Middle frontal gyrus (tissue), 1 donor: ENCODE results near the gene PNLIP.

Experiments
- DNase-seq: peaks from one replicate; pipeline ENCODE4 v3.0.0-alpha.2; 2015; ENCODE audit warnings: low spot score; ENCODE audit errors: extremely low spot score

PNLIP gene

DNA sequence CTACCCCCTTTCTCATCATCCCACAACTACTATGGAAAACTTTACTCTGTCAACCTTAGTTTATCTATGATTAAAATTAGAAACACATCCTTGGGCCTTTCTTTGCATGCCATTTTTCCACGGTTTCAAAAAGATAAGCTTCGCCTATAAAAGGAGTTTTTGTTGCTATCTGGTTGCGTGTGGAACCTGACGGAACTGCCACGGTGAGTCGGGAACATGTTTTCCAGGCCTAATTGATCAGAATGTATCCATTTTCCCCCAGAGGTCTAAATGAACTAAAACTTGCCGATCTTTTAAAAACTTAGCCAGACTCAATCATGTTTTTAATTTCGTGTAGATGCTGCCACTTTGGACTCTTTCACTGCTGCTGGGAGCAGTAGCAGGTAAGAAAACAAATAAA lies at the start of gene PNLIP:
PNLIP (plus strand) TSS at position 176 of the 400 bp plus-strand sequence; CDS start at position 338, 162 bp downstream.
- no peak for DNase-seq

DNA sequence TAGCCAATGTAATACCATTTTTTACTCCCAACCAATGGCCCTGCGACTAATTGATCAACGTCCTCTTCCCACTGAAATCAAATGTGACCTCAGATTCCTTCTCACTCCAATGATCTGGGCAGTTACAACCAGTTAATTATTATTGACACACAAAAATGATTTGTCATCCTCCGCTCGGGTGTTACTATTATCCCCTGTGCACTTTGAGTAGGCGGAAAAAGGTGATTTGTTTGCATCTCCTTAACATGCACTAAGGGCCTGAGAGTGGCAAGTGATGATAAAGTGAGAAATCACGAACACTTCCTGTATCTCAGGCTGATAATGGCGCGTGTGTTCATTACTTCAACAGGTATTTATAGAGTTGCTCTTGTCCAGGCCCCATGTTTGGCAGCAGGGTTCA lies 40.9 kb upstream of the PNLIP start:
- no peak for DNase-seq

DNA sequence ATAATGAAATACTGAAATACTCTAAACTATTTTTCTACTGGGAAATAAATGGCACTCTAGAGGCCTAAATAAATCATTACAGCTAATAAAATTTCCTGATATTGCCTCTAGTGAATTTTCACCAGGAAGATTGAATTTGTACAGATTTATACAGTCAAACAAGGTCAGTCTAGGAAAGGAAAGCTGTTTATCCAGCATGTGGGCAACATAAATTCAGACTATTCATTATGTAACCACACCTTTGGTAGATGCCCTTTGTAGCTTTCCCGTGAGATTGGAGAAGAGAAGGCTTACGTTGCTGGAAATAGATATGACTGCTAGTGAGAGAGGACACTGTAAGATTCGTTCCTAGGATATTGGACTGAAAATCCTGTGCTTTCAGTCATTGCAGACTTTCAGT lies 35.2 kb upstream of the PNLIP start:
- no peak for DNase-seq

DNA sequence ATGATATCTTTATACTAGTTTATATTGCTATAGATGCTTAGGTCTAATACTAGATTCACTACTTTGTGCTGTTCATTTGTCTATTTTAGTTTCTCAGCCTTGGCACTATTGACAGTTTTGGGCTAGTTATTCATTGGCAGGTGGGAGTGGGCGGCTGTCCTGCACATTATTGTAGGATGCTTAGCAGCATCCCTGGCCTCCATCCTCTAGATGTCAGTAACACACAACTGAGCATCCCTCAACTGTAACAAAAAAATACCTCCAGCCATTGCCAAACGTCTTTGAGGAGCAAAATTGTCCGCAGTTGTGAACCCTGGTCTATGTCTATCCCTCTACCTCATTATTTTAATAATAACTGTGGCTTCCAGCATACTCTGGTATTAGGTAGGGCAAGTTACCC lies 34.4 kb upstream of the PNLIP start:
- no peak for DNase-seq

DNA sequence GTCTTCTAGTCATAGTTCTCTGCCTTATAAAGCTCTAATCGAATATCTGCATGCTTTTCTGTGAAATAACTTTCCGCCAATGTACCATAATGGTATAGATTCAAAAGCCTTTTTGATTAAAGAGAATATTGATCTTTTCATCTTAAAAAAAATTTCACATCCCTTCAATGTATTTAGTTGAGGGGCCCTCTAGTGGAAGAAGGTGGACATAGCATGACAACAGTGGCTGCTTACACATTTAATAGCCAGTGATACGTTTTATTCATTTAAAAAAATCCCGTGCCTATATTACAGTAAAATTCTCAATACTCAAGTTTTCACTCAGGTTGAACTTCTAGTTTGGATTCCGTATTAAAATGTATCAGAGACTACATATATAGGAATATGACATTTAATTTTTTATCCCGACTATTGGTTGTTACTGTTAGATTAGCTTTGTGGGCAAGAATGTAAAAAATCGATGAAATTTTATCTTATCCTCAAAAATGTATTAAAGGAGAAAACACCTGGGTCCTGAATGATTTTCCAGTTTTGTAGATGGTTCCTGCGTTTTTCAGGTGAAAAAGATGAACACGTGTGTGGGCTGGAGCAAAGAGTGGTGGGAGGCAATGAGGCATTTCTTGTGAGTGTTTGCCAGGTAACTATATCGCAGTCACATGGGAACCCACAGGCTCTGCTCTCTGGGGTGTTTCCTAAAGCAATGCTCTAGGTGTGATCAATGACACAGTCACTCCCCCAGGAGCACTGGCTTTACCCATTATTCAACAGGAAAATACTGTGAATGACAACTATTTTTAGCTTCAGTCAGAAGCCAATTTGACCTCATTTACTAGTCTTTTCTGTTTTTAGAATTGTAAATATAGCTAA lies 24.1 kb upstream of the PNLIP start:
- no peak for DNase-seq

DNA sequence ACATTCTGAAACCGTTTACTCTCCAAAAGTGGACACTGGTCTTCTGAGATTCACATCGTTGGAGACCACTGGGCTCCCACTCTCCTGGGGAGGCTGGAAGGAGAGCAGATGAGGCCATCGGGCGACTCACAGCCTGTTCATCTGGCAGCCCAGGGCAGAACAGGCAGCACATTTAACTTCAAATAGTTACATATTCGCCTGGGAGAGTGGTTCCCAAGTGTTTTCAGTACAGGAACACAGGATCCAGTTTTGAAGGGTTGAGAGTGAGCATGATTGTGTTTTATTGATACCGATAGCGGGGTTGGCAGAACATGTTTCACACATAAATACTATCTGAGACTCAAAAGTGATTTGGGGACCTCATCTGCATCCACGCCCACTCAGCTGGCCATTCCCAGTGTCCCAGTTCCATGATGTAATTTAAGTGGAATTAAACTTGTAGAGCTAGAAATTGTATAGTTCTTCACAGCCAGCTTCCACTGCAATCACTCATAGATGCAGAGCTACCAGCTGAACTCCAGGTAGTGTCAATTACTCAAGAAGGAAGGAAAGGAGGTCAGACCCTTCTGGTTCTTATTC lies 22.8 kb upstream of the PNLIP start:
- no peak for DNase-seq

DNA sequence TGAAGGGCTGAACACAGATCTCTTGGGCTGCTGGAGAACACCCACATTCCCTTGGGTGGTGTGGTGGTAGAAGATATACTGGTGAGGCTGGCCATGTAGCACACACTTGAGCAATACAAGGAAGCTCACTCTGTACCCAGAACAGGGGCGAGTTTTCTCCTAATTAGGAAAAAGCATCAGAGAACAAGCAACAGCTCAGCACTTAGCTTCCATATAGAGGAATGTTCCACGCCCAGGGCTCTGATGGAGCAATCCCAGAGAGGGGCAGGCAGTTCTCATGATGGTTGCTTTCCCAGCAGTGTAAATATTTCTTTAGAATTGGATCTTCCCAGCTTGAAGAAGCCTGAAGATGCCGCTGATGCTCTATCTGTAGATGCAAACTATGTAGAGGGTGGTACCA lies 21.0 kb upstream of the PNLIP start:
- no peak for DNase-seq

DNA sequence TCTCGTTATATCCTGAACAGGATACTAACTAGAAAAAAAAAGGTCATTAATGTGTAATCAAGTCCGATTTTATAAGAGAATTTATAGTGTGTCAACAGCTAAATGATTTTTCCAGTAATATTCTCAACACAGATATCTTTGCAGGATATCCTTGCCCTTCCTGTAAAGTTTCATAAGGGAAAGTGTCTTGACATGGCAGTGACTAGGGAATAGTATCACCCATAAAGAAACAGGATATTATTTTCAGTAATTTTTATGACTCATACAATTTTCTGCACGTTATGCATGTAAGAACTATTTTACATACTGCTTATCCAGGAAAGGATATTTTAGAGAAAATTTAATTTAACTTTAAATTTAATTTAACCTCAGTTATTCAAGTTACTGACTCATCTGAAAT lies 19.5 kb upstream of the PNLIP start:
- no peak for DNase-seq

DNA sequence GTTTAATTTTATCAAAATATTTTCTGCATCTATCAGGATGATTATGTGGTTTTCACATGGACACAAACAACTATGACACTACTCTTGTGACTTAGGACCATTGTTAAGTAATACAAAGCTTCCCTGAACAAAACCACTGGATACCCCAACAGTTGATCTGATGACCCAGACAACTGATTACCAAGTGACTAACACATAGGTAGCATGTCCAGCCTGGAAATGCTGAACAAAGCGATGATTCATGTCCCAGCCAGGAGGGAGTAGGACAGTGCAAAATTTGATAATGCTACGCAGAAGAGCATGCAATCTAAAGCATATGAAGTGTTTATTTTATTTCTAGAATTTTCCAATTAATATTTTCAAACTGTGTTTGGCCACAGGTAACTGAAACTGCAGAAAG lies 8.9 kb upstream of the PNLIP start:
- DNase-seq, result no peak

DNA sequence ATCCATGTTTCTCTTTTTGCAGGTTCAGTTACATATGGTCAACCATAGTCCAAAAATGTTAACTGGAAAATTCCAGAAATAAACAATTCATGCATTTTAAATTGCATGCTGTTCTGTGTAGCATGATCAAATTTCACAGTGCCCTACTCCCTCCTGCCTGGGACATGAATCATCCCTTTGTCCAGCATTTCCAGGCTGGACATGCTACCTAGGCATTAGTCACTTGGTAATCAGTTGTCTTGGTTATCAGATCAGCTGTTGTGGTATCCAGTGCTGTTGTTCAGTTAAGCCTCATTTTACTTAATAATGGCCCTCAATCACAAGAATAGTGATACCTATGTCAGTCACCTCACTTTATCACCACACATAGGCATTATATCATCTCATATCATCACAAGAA lies 7.3 kb upstream of the PNLIP start:
- no peak for DNase-seq

DNA sequence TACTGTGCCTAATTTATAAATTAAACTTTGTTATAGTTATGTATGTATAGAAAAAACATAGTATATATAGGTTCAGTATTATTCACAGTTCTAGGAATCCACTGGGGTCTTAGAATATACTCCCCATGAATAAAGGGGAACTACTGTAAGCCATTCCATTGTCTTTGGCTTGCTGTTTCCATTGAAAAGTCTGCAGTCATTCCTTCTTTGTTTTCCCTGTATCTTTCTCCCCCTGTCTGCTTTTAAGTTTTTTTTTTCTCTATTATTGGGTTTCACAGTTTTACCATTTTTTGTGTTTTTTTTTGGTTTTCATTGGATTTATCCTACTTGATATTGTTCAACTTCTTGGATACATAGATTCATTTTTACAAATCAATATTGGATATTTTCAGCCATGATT lies 6.7 kb upstream of the PNLIP start:
- DNase-seq, result no peak

DNA sequence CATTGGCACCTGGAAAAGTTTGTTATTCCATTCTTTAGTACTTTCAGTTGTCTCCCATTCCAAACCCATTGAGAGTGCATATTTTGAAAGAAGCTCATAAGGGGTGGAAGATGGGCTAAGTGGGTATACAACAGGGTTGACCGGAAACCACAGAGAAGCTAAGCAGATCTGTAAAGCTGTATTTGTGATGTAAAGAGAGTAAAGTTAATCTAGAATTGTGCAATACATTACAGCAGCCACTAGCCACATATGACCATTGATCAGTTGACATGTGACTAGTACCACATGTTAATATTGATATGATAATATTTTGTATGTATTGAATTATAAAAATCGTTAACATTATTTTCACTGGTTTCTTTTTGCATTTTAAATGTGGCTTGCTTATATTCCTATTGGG lies 4.9 kb upstream of the PNLIP start:
- no peak for DNase-seq

DNA sequence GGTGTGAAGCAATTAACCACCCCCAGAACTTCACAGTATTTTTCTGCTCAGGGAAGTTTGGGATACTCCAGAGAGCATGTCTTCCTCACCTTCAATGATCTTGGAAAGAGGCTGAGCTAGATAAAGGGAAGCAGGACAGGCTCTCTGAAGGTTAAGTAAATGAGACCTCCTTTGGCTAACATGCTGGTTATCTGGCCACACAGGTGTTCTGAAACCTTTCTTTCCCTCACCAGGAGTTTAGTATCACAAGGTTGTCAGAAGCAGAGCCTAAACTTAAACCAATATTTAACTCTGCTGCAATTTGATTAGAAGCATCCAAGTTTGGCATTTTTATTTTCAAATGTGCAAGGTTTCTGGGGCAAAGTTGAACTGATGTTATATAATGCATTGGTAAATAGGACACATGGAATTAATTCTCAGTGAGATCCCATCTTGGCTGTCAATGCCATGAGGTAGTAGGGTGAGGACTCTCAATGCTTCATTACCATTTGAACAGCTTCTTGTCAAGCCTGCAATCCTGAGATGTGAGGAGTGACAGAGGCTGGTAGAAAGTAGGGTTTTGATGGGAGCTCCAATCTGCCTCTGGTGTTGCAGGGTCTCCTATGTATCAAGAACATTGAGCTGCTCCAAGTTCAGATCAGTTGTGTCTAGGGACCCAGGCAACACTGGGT lies 3.6 kb upstream of the PNLIP start:
- no peak for DNase-seq

DNA sequence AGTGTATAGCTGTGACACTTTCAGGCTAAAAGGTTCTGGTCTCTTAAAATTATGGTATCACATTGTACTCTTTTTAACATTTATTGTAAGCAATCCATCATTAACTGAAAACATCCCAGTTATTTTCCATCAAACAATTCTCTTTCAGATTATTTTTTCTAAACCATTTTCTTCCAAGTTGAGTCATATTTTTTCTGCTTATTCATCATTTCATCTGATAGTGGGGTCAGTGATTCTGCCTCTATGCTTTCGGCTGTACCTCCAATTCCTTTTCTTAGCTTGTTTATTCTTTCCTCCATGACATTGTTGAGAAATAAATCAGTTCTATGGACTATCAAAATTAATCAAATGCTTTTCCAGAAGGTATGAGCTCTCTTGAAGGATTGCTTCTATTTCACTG lies 609 bp upstream of the PNLIP start:
- no peak for DNase-seq

DNA sequence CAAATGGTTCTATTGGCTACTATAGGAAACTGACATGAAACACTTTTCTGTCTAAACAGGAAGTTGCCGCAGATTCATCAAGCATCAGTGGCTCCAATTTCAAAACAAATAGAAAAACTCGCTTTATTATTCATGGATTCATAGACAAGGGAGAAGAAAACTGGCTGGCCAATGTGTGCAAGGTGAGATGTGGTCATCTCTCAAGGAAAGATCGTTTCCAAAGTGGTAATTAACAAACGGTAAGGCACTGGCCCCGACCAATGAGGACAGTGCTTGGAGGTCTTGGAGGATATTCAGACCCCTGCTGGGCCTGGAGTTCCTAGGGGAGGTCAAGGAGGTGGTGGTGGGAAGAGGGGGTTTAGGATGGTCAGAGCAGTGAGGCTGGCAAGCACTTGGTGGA lies 2.6 kb downstream of the PNLIP start:
- no peak for DNase-seq

DNA sequence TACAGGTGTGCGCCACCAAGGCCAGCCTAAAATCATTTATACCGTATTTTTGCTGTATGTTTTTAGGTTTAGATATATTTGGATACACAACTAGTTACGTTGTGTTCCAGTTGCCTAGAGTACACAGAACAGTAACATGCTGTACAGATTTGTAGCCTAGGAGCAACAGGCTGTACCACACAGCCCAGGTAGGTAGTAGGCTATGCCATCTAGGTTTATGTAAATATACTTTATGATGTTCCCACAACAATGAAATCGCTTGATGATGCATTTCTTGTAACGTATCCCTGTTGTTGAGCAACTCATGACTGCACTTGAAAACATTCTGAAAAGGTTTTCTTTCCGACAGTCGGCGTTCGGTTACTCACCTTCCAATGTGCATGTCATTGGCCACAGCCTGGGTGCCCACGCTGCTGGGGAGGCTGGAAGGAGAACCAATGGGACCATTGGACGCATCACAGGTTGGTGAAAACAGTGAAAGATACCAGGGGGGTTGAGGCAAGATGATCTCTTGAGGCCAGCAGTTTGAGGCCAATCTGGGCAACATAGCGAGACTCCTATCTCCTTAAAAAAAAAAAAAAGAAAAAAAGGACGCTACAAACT lies 7.7 kb downstream of the PNLIP start:
- DNase-seq, result no peak

DNA sequence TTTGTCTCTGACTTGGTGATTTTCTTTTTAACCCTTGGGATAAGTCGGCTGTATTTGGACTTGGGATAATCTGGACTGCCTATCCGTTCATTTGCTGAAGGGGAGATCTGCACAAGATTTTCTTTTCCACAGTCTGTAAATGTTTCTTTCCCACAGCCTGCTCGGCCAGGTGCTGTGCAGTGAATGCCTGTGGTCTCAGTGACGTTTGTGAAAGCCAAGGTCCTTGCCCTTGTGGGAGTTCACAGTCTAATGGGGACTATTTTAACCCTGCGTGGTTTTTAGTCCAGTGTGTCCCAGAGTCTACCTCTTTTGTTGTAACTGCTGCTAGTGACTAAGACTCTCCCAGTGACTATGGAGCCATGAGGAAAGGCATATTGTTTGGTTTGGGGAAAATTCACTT lies 8.9 kb downstream of the PNLIP start:
- no peak for DNase-seq

DNA sequence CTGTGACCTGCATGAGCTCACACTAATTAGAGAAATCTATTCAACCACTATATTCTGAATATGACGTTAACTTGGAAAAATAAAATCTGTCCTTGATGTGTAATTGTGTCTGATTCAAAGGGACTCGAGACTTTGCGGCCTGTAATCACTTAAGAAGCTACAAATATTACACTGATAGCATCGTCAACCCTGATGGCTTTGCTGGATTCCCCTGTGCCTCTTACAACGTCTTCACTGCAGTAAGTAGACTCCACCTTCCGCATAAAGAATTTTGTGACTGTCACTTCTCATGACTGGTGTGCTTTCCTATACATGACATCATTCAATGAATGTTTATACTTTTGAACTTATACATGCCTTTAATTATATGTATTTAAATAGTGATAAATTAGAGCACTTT lies 10.1 kb downstream of the PNLIP start:
- DNase-seq, result no peak

DNA sequence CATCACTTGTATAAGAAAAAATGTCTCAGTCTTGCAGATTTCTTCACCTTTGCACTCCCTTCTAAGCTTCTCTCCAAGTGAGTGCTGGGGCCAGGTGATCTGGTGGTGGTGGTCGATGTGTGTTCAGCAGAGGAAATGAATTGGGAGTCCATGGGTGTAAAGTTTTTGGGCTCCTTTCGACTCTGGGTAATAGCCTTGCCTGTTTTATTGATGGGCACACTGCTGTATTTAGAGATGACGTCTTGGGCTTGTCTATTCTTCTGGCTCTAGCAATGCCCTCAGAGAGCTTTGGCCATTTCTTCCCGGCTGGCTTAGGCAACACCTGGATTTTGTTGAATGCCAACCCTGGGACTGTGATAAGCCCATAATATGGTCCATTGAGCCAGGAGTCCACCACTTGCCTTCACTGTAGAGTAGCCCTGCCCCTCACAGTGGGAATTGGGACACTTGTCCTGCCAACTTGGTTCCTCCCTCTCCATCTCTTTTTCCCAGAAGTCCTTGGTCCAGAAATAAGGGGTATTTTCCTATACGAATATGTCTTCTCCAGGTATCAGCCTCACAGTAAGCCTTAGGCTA lies 11.7 kb downstream of the PNLIP start:
- no peak for DNase-seq

DNA sequence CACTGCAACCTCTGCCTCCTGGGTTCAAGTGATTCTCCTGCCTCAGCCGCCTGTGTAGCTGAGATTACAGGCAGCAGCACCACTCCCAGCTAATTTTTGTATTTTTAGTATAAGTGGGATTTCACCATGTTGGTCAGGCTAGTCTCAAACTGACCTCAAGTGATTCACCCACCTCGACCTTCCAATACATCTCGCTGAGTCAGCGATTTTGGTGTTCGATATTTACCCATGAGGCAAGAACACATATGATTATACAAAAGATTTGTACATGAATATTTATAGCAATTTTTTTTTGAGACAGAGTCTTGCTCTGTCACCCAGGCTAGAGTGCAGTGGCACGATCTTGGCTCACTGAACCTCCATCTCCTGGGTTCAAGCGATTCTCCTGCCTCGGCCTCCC lies 19.8 kb downstream of the PNLIP start:
- DNase-seq, result no peak

DNA sequence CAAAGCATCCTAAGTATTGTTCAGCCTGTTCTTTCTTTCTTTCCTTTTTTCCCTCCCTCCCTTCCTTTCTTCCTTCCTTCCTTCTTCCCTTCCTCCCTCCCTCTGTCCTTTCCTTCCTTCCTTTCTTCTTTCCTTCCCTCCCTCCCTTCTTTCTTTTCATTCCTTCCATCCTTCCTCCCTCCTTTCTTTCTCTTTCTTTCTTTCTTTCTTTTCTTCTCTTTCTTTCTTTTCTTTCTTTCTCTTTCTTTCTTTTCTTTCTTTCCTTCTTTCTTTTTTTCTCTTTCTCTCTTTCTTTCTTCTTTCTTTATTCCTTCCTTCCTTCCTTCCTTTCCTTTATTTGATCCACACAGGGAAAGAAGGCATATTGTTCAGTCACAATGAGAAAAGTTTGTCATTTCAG lies 21.2 kb downstream of the PNLIP start:
- DNase-seq, result no peak

DNA sequence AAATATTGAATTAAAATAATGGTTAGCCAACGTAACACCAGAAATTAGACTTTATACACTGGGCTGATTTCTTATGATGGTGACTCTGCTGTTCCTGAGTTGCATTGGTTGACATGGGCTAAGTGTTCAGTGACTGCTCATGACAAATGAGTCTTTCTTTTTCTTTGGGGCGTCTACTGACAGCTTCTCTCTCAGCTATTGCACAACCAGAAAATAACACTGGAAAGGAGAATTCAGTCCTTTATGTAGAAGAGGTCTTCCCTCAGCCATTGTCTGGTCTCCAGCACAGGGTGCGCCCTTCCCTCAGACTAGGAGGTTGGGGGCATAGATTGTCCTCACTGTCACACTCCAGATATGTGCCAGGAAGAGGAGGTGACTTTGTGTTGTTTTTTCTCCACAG lies 21.6 kb downstream of the PNLIP start:
- no peak for DNase-seq
